Body of pancreas (tissue), 4 donors: ENCODE measurements around the gene HOXA1. TPM values are rescaled to one million over a fixed set of nuclear protein-coding genes. Genes with fewer than 3 reads are reported as not detected.

Experiments used
- ATAC-seq: fragments of 150-250 bp; one replicate; pipeline ENCODE4 v1.9.1; 2016
- DNase-seq, 4 donors: peaks; one replicate each; pipeline ENCODE4 v3.0.0-alpha.2; 2019
- H3K27ac ChIP-seq, 4 donors: fragments of 200-600 bp; sonication (generic); 1 replicate in 3 of 4; 2 replicates in 1 of 4; pipeline versions ENCODE4 v1.5.1 to v1.6.1; 2016 to 2019; ENCODE audit warnings: mild to moderate bottlenecking in 1 of 4, mixed read lengths in 1 of 4, moderate library complexity in 1 of 4
- H3K27me3 ChIP-seq, 2 donors: fragments of 200-600 bp; sonication (generic); one replicate each; pipeline ENCODE4 v1.6.0; 2016; ENCODE audit warnings: mild to moderate bottlenecking in 1 of 2
- H3K36me3 ChIP-seq, 2 donors: fragments of 200-600 bp; sonication (generic); replicated peaks in 1 of 2; 2 replicates each; pipeline ENCODE4 v1.5.1; 2016; ENCODE audit warnings: low read depth in 2 of 2; ENCODE audit not compliant: insufficient read depth in 1 of 2
- H3K4me1 ChIP-seq: fragments of 200-600 bp; sonication (generic); one replicate; pipeline ENCODE4 v1.6.0; 2016
- H3K4me3 ChIP-seq, 2 donors: fragments of 200-600 bp; sonication (generic); 1 replicate in 1 of 2; 2 replicates in 1 of 2; pipeline ENCODE4 v1.5.1; 2016 to 2019
- H3K9me3 ChIP-seq, 3 donors: fragments of 200-600 bp; sonication (generic); 1 replicate in 2 of 3; 2 replicates in 1 of 3; pipeline ENCODE4 v1.5.1; 2016
- POLR2A ChIP-seq, 3 donors: fragments of 450-650 bp; IDR thresholded peaks; one replicate each; pipeline ENCODE4 v1.6.1; 2016; ENCODE audit warnings: antibody characterized with exemption in 3 of 3, mild to moderate bottlenecking in 2 of 3
- WGBS, 2 donors: methylation state at CpG; one replicate each; pipeline ENCODE4 v1.1.5; 2017; 5-methylcytosine and 5-hydroxymethylcytosine counted together
- intact Hi-C: fragments of 100-400 bp; cut with DNase I; formaldehyde crosslinking; loops from one replicate; pipeline ENCODE4 v1.15.1; 2023
- total RNA-seq, 2 donors: library from RNA; depleted of rRNA; stranded (reverse); fragments of >200 nt; gene quantifications; one replicate each; pipeline ENCODE4 v1.1.0, GENCODE V29; 2016
- TF ChIP-seq, protein P1 (sequence below), 7 experiments: fragments of 450-650 bp in 4 of 7; fragments of 200-600 bp in 3 of 7; sonication (generic) in 3 of 7; IDR thresholded peaks; one replicate each; pipeline ENCODE4 v1.5.1; 2016 to 2019; ENCODE audit warnings: antibody characterized with exemption in 7 of 7

The HOXA1 gene
- total RNA-seq, 2 donors from 2014 or later: not detected

DNA sequence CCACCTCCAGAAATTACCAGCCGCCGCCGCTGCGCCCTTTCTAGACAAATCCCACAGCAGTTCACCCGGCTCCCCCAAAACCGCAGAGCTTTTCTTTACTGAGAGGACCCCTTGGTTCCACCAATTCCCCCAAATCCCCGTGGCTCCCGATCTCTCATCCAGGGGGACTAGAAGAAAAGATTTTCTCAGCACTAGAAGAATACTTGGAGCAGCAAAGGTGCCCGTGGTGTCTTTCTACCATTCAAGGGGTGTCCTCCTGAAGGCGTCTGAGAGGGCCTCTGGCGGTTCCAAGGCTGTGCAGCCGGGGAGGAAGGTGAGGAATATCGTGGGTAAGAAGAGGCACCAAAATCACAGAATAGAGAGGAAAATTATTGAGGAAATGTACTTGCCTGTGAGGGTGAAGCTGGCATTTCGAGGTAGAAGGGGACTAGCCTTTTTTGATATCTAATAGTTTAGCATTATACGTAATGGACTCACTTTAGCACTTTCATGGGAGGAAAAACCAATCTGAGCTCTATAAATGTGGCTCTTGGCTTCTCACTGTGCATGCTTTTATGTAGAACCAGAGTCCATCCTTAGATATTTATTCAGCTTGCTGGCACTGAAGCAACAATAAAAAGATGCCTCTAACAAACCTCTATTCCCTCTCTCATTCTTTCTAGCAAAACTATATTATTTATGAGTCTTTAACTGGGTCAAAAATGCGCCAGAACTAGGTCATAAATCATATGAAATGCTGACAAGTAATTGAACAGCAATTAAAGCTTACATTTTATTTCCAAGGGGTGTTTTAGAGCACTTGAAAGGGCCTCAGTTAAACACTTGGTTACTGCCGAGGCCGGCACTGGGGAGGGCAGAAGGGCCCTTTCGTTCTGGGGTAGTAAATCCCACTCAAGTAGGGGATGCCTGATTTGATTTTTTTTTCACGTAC lies 20.5 kb upstream of the HOXA1 start:
- Histone ChIP-seq H3K36me3 (no peaks in the 10 kb centered on the region), H3K27ac (peak overlapping the region in 1 of 4 donors; percentile 56), H3K4me1 (peaks cover 8% of the 10 kb centered on the region), H3K27me3 (peaks cover 5 to 25% of the 10 kb centered on the region in 2 donors), H3K4me3 (no peak overlapping the region), H3K9me3 (no peaks in the 10 kb centered on the region)
- TF ChIP-seq, protein P1, sequence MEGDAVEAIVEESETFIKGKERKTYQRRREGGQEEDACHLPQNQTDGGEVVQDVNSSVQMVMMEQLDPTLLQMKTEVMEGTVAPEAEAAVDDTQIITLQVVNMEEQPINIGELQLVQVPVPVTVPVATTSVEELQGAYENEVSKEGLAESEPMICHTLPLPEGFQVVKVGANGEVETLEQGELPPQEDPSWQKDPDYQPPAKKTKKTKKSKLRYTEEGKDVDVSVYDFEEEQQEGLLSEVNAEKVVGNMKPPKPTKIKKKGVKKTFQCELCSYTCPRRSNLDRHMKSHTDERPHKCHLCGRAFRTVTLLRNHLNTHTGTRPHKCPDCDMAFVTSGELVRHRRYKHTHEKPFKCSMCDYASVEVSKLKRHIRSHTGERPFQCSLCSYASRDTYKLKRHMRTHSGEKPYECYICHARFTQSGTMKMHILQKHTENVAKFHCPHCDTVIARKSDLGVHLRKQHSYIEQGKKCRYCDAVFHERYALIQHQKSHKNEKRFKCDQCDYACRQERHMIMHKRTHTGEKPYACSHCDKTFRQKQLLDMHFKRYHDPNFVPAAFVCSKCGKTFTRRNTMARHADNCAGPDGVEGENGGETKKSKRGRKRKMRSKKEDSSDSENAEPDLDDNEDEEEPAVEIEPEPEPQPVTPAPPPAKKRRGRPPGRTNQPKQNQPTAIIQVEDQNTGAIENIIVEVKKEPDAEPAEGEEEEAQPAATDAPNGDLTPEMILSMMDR (IDR thresholded peaks at IDR 0.05): no peak
- TF ChIP-seq POLR2A (IDR thresholded peaks at IDR 0.05): no peak
- 29 to 35% methylated on average over 20 of the region's 20 CpGs for WGBS, 2 donors
- ATAC-seq (no peak), DNase-seq (no peak)
- intact Hi-C loops: no loop called here

DNA sequence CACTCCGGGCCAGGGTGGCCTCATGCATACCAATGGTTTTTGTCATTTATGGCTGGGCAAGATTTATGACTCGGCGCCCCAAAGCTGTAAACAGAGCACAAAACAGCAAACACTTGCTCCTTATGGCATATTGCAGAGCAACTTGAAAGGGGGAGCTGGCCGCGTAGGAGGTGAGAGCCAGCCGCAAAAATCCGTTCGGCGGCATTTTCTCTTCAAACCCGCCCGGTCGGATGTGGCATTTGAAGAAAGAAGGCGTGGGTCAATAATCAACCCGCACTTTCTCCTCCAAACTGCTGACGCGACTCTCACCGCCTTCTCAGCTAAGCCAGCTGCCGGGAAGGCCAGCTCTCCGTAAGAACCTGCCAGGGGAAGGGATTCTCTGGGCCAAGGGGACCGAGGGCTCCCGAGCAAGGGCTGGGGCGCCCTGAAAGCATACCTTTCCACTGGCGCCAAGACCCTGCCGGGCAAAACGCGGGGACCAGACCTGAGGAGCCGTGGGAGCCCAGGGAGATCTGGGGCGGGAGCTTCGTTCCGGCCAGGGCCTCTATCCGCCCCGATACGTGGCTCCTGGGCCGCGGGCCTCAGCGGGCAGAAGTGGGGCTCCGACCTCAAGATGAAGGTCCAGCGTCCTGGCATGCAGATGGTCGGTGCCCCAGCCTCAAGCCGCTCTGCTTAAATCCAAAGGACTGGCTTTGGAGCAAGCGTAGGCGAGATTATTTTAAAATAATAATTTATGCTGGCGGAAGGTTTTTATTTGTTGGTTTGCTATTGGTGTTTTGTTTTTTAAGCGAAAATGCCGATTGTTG lies 19.6 kb upstream of the HOXA1 start:
- H3K4me1 ChIP-seq: peaks cover 8% of the 10 kb centered on the region
- H3K27ac ChIP-seq: peak overlapping the region in 3 of 4 donors; percentile 30 to 62 (median 56)

DNA sequence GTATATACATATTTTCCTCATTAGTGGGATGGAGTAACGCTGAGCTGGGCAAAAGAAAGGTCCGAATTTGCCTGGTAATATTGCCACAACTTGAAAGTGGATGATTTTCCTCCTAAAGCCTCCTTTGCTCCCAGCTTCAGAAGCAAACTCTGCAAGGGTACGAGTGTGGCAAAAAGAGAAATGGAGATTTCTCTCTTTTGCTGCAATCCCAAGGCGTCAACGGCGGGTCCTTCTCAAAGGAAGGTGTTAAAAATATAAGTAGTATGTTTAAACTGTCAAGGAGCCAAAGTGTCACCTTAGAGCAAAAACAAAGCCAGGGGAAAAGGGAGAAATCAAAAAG lies 19.1 kb upstream of the HOXA1 start:
- intact Hi-C loops: no loop called here
- H3K4me3 ChIP-seq: no peak overlapping the region
- TF ChIP-seq, protein P1 (IDR thresholded peaks at IDR 0.05): no peak
- no peak for TF ChIP-seq POLR2A (IDR thresholded peaks at IDR 0.05)
- H3K9me3 ChIP-seq: no peaks in the 10 kb centered on the region
- WGBS, 2 donors: 29 to 39% methylated on average over 6 of the region's 6 CpGs
- H3K27me3 ChIP-seq: peaks cover 5 to 21% of the 10 kb centered on the region in 2 donors
- H3K27ac ChIP-seq: peak overlapping the region in 3 of 4 donors; percentile 30 to 62 (median 56)
- no peaks in the 10 kb centered on the region for H3K36me3 ChIP-seq
- no peak for ATAC-seq
- DNase-seq: no peak
- peaks cover 8% of the 10 kb centered on the region for H3K4me1 ChIP-seq

More for the DNA sequence above, 19.6 kb upstream of the HOXA1 start:
- Histone ChIP-seq H3K36me3 (no peaks in the 10 kb centered on the region), H3K27me3 (peaks cover 5 to 21% of the 10 kb centered on the region in 2 donors), H3K9me3 (no peaks in the 10 kb centered on the region), H3K4me3 (no peak overlapping the region)
- ATAC-seq (no peak), DNase-seq (no peak)
- TF ChIP-seq, protein P1 (IDR thresholded peaks at IDR 0.05): no peak
- TF ChIP-seq POLR2A (IDR thresholded peaks at IDR 0.05): no peak
- intact Hi-C loops: no loop called here
- WGBS, 2 donors: 16% methylated on average over 28 to 41 of the region's 45 CpGs

DNA sequence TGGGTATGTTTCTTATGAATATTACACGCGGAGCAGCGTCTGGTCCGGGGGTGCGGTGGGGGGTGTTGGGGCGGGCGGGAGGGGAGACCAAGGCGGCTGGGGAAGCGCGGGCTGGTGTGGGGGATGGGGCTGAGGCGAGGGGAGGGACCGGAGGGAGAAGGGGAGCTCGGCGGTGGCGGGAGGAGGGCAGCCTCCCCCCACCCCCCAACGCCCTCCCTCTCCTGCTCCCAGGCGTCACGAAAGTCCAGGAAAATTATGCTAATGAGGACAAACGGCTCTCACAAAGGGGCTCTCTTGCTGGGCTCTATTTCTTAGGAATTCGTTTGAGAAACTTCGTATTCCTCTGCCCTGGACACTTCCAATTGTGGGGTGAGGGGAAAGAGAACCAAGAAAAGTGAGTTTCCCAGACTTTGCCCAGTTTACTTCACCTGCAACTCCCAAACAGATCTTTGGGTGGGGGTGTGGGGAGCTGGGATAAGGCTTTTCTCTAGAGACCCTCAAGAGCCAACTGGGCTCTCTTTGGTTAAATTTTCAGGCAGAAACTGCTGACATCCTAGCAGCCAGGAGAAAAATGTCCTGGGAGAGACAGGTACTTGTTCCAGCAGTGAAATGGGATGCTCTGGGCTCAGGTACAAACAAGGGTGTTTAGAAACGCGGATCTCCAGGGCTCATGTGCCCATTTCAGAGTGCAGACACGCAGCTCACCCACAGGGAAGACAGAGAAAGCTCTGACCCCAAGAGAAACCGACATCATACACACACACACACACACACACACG lies 18.4 kb upstream of the HOXA1 start:
- DNase-seq: no peak
- no peak for ATAC-seq
- WGBS, 2 donors: 11 to 18% methylated on average over 14 to 19 of the region's 26 CpGs

More for the DNA sequence above, 18.4 kb upstream of the HOXA1 start:
- TF ChIP-seq, protein P1 (IDR thresholded peaks at IDR 0.05): no peak
- TF ChIP-seq POLR2A (IDR thresholded peaks at IDR 0.05): no peak
- Histone ChIP-seq H3K36me3 (no peaks in the 10 kb centered on the region), H3K27ac (peak overlapping the region; percentile 4 to 62 (median 46)), H3K27me3 (peaks cover 5 to 21% of the 10 kb centered on the region in 2 donors), H3K9me3 (no peaks in the 10 kb centered on the region), H3K4me1 (peaks cover 8% of the 10 kb centered on the region), H3K4me3 (no peak overlapping the region)
- intact Hi-C loops: no loop called here
